ENCODE measurements around the gene CCDC74A.
"Not testable (repeated sequence)": the region's sequence is repeated elsewhere in the genome, so short reads cannot be mapped to it uniquely, and the experiment has no call there.

The CCDC74A gene

GRCh38 chr2:131532723-131533608, 5.3 kb downstream of the CCDC74A start:
- H3K4me1 Mint-ChIP-seq, result peaks cover 11% of the 10 kb centered on the region
- not testable (repeated sequence) for H3K9me3 Mint-ChIP-seq, H3K4me3 Mint-ChIP-seq, H3K27ac Mint-ChIP-seq, H3K36me3 Mint-ChIP-seq, ATAC-seq
- peak in 1 of 2 donors; percentile 44 for DNase-seq (ENCODE audit: low spot score in 2 of 2)

- peaks cover 11% of the 10 kb centered on the region for H3K4me1 Mint-ChIP-seq
- DNase-seq (ENCODE audit: low spot score in 2 of 2), result peak in 1 of 2 donors; percentile 43
- not testable (repeated sequence) for ATAC-seq, H3K9me3 Mint-ChIP-seq, H3K36me3 Mint-ChIP-seq, H3K4me3 Mint-ChIP-seq, H3K27ac Mint-ChIP-seq
Observed at GRCh38 chr2:131533609-131534316, 6.1 kb downstream of the CCDC74A start.

GRCh38 chr2:131534317-131534672, 6.6 kb downstream of the CCDC74A start:
- not testable (repeated sequence) for H3K4me1 Mint-ChIP-seq; H3K36me3 Mint-ChIP-seq; H3K27ac Mint-ChIP-seq; H3K9me3 Mint-ChIP-seq; DNase-seq (ENCODE audit: low spot score in 2 of 2); H3K4me3 Mint-ChIP-seq
- peak; percentile 15 for ATAC-seq

GRCh38 chr2:131534965-131535364, 7.3 kb downstream of the CCDC74A start:
- H3K27ac Mint-ChIP-seq, H3K4me3 Mint-ChIP-seq, ATAC-seq, H3K36me3 Mint-ChIP-seq, H3K4me1 Mint-ChIP-seq, H3K9me3 Mint-ChIP-seq: not testable (repeated sequence)
- peak in 1 of 2 donors; percentile 44 for DNase-seq (ENCODE audit: low spot score in 2 of 2)

- H3K36me3 Mint-ChIP-seq, result no peaks in the 10 kb centered on the region
- no peak for DNase-seq (ENCODE audit: low spot score in 2 of 2)
- H3K4me3 Mint-ChIP-seq, result no peak overlapping the region
- H3K9me3 Mint-ChIP-seq, result no peaks in the 10 kb centered on the region
- H3K27ac Mint-ChIP-seq, result no peak overlapping the region
- no peaks in the 10 kb centered on the region for H3K4me1 Mint-ChIP-seq
- ATAC-seq, result no peak
Observed at GRCh38 chr2:131535526-131535925, 7.8 kb downstream of the CCDC74A start.

GRCh38 chr2:131535951-131536826, 8.5 kb downstream of the CCDC74A start:
- H3K27ac Mint-ChIP-seq; ATAC-seq; H3K9me3 Mint-ChIP-seq; H3K4me1 Mint-ChIP-seq; H3K4me3 Mint-ChIP-seq; H3K36me3 Mint-ChIP-seq; DNase-seq (ENCODE audit: low spot score in 2 of 2): not testable (repeated sequence)

GRCh38 chr2:131536841-131537240, 9.2 kb downstream of the CCDC74A start:
- not testable (repeated sequence) for H3K4me1 Mint-ChIP-seq; H3K36me3 Mint-ChIP-seq; H3K9me3 Mint-ChIP-seq; ATAC-seq; H3K4me3 Mint-ChIP-seq; DNase-seq (ENCODE audit: low spot score in 2 of 2); H3K27ac Mint-ChIP-seq

GRCh38 chr2:131538856-131539255, 11.2 kb downstream of the CCDC74A start:
- H3K36me3 Mint-ChIP-seq; H3K4me1 Mint-ChIP-seq; DNase-seq (ENCODE audit: low spot score in 2 of 2); H3K27ac Mint-ChIP-seq; ATAC-seq; H3K4me3 Mint-ChIP-seq; H3K9me3 Mint-ChIP-seq: not testable (repeated sequence)

- Mint-ChIP-seq H3K36me3 (no peaks in the 10 kb centered on the region), H3K4me1 (no peaks in the 10 kb centered on the region), H3K4me3 (no peak overlapping the region), H3K27ac (no peak overlapping the region), H3K9me3 (no peaks in the 10 kb centered on the region)
- DNase-seq (ENCODE audit: low spot score in 2 of 2) (no peak), ATAC-seq (no peak)
Observed at GRCh38 chr2:131542438-131543384, 15.0 kb downstream of the CCDC74A start.

GRCh38 chr2:131543385-131543891, 15.8 kb downstream of the CCDC74A start:
- Mint-ChIP-seq H3K9me3 (no peaks in the 10 kb centered on the region), H3K4me3 (no peak overlapping the region), H3K4me1 (no peaks in the 10 kb centered on the region), H3K27ac (no peak overlapping the region), H3K36me3 (no peaks in the 10 kb centered on the region)
- no peak for ATAC-seq
- DNase-seq (ENCODE audit: low spot score in 2 of 2), result no peak

- ATAC-seq, result peak; percentile 42
- not testable (repeated sequence) for H3K27ac Mint-ChIP-seq; H3K4me3 Mint-ChIP-seq; H3K9me3 Mint-ChIP-seq; DNase-seq (ENCODE audit: low spot score in 2 of 2); H3K4me1 Mint-ChIP-seq; H3K36me3 Mint-ChIP-seq
Observed at GRCh38 chr2:131544006-131544812, 16.5 kb downstream of the CCDC74A start.

- H3K9me3 Mint-ChIP-seq; H3K36me3 Mint-ChIP-seq; H3K27ac Mint-ChIP-seq; DNase-seq (ENCODE audit: low spot score in 2 of 2); H3K4me1 Mint-ChIP-seq; H3K4me3 Mint-ChIP-seq: not testable (repeated sequence)
- ATAC-seq, result peak; percentile 37
Observed at GRCh38 chr2:131544813-131545165, 17.1 kb downstream of the CCDC74A start.

- DNase-seq (ENCODE audit: low spot score in 2 of 2) (no peak), ATAC-seq (no peak)
- Mint-ChIP-seq H3K4me3 (no peak overlapping the region), H3K9me3 (no peaks in the 10 kb centered on the region), H3K27ac (no peak overlapping the region), H3K36me3 (no peaks in the 10 kb centered on the region), H3K4me1 (no peaks in the 10 kb centered on the region)
Observed at GRCh38 chr2:131552871-131553270, 25.2 kb downstream of the CCDC74A start.

GRCh38 chr2:131556998-131557397, 29.3 kb downstream of the CCDC74A start:
- ATAC-seq (no peak), DNase-seq (ENCODE audit: low spot score in 2 of 2) (no peak)
- H3K27ac Mint-ChIP-seq, result no peak overlapping the region
- H3K4me3 Mint-ChIP-seq, result no peak overlapping the region
- H3K9me3 Mint-ChIP-seq, result no peaks in the 10 kb centered on the region
- H3K4me1 Mint-ChIP-seq, result no peaks in the 10 kb centered on the region
- no peaks in the 10 kb centered on the region for H3K36me3 Mint-ChIP-seq
